HepG2 (cell line): ENCODE data around the gene G0S2. TPM values are rescaled to one million over a fixed set of nuclear protein-coding genes. Genes with fewer than 3 reads are reported as not detected.

Experiments
- ATAC-seq: fragments of 200-7000 bp; cut with Tn5 transposase; 3 replicates; pipeline ENCODE4 v1.9.1; 2020; ENCODE audit warnings: mild to moderate bottlenecking, moderate library complexity
- BruUV-seq: library from RNA; stranded (reverse); fragments of 400-500 nt; replicated peaks from 2 replicates; lab custom pipeline; 2021; lab: Mats Ljungman, UMichigan
- CTCF ChIA-PET: fragments of 300-600 bp; formaldehyde crosslinking; extraction: SDS; loops from one replicate; lab custom pipeline; 2021; ENCODE audit warnings: low total read pairs, inconsistent platforms, low intra/inter-chr PET ratio; lab: Yijun Ruan, JAX
- POLR2A ChIA-PET: fragments of 350-600 bp; sonication (Branson Sonifier 250); formaldehyde crosslinking; loops from one replicate; lab custom pipeline; 2020; ENCODE audit warnings: antibody characterized with exemption, inconsistent platforms; lab: Yijun Ruan, JAX
- DNase-seq: peaks from one replicate; pipeline ENCODE4 v3.0.0-alpha.2; 2015; ENCODE audit warnings: low spot score
- FAIRE-seq: peaks from 3 replicates; lab custom pipeline; 2011; peaks lifted over from hg19 to GRCh38; lab: Jason Lieb, UNC
- H2AFZ ChIP-seq: one replicate; pipeline ENCODE4 v1.6.1; 2011; ENCODE audit warnings: low read length, inconsistent platforms
- H3K27ac ChIP-seq: fragments of 300-600 bp; 3 replicates; pipeline ENCODE4 v1.8.0; 2011; ENCODE audit warnings: mixed run types, mild to moderate bottlenecking, mixed read lengths, low read length, inconsistent platforms; ENCODE audit not compliant: insufficient read depth; ENCODE audit errors: extremely low read length
- H3K27me3 ChIP-seq, 2 experiments: fragments of 200-600 bp in 1 of 2; 2 replicates in 1 of 2; 3 replicates in 1 of 2; pipeline versions ENCODE4 v1.6.0 to v1.8.0; 2011; ENCODE audit warnings: low read length in 2 of 2, mild to moderate bottlenecking in 2 of 2, moderate library complexity in 2 of 2, inconsistent platforms in 1 of 2; ENCODE audit not compliant: insufficient read depth in 2 of 2, control insufficient read depth in 1 of 2
- H3K36me3 ChIP-seq, 2 experiments: fragments of 200-600 bp in 1 of 2; replicated peaks in 1 of 2; 2 replicates in 1 of 2; 3 replicates in 1 of 2; pipeline versions ENCODE4 v1.5.1 to v1.8.0; 2011; ENCODE audit warnings: low read length in 2 of 2, inconsistent platforms in 1 of 2; ENCODE audit not compliant: insufficient read depth in 2 of 2, control insufficient read depth in 1 of 2
- H3K4me1 ChIP-seq: 2 replicates; pipeline ENCODE4 v1.5.1; 2012; ENCODE audit warnings: low read length, inconsistent platforms; ENCODE audit not compliant: insufficient read depth
- H3K4me2 ChIP-seq: 2 replicates; pipeline ENCODE4 v1.6.0; 2011; ENCODE audit warnings: low read depth, low read length, inconsistent platforms
- H3K4me3 ChIP-seq, 3 experiments: fragments of 200-600 bp in 1 of 3; sonication (generic), shearing (Covaris generic) in 1 of 3; replicated peaks in 1 of 3; 2 replicates each; pipeline ENCODE4 v1.5.1; 2011 to 2016; ENCODE audit warnings: low read length in 3 of 3, inconsistent platforms in 2 of 3, low read depth in 2 of 3, mild to moderate bottlenecking in 2 of 3, control low read depth in 1 of 3, mixed read lengths in 1 of 3; ENCODE audit not compliant: insufficient read depth in 1 of 3
- H3K79me2 ChIP-seq: one replicate; pipeline ENCODE4 v1.6.1; 2011; ENCODE audit warnings: low read length, inconsistent platforms; ENCODE audit not compliant: insufficient read depth
- H3K9ac ChIP-seq: 2 replicates; pipeline ENCODE4 v1.6.0; 2011; ENCODE audit warnings: mild to moderate bottlenecking, low read depth, low read length, inconsistent platforms; ENCODE audit not compliant: insufficient read depth
- H3K9me3 ChIP-seq: 2 replicates; pipeline ENCODE4 v1.5.1; 2012; ENCODE audit warnings: mild to moderate bottlenecking, low read length
- H4K20me1 ChIP-seq: 2 replicates; pipeline ENCODE4 v1.6.0; 2011; ENCODE audit warnings: inconsistent platforms, mild to moderate bottlenecking, low read length, moderate library complexity; ENCODE audit not compliant: insufficient read depth
- HIC2 ChIP-seq: sonication (generic); formaldehyde crosslinking; IDR thresholded peaks from 2 replicates; pipeline ENCODE4 v1.9.0; 2022; ENCODE audit warnings: low read depth, missing genetic modification reagents
- HIVEP1 ChIP-seq: sonication (generic); formaldehyde crosslinking; IDR thresholded peaks from 2 replicates; pipeline ENCODE4 v1.4.0; 2020; ENCODE audit warnings: mild to moderate bottlenecking, missing genetic modification reagents
- MNT ChIP-seq: fragments of 450-650 bp; IDR thresholded peaks from 2 replicates; pipeline ENCODE4 v1.6.1; 2016
- USF2 ChIP-seq, 2 experiments: sonication (generic) in 1 of 2; formaldehyde crosslinking in 1 of 2; IDR thresholded peaks; 2 replicates each; pipeline versions ENCODE4 v1.5.1 to v1.6.1; 2011 to 2020; ENCODE audit warnings: borderline replicate concordance in 1 of 2, low read depth in 1 of 2, low read length in 1 of 2, mild to moderate bottlenecking in 1 of 2, missing genetic modification reagents in 1 of 2, moderate library complexity in 1 of 2
- WGBS: methylation state at CpG from one replicate; pipeline ENCODE4 v1.1.6; 2017; ENCODE audit warnings: low lambda C conversion rate; 5-methylcytosine and 5-hydroxymethylcytosine counted together
- in situ Hi-C: cut with HindIII; loops from 2 replicates; pipeline ENCODE4 v1.10.0; 2017; ENCODE audit warnings: low pct_unique_long_range_greater_than_20kb; ENCODE audit not compliant: extremely low pct_ligation_motif_present
- intact Hi-C: fragments of 100-400 bp; cut with micrococcal nuclease; formaldehyde crosslinking; loops from one replicate; pipeline ENCODE4 v1.10.0; 2022; ENCODE audit not compliant: unreplicated experiment
- polyA plus RNA-seq, 8 experiments: library from polyadenylated mRNA; depleted of rRNA in 3 of 8; stranded (reverse) in 7 of 8; unstranded in 1 of 8; fragments of >200 nt; fragmentation: Illumina TruSeq in 4 of 8; extraction: Trizol in 4 of 8; gene quantifications; 2 replicates each; pipeline versions ENCODE4 v1.2.1 to v1.2.3, GENCODE V29; 2011 to 2016; ENCODE audit warnings: low read depth in 4 of 8, missing spikeins in 1 of 8, mixed read lengths in 1 of 8; ENCODE audit not compliant: insufficient read depth in 1 of 8
- total RNA-seq, 5 experiments: library from RNA; depleted of rRNA; stranded (reverse); fragments of >200 nt; fragmentation: Illumina TruSeq; extraction: Trizol; gene quantifications; 2 replicates each; pipeline ENCODE4 v1.2.3, GENCODE V29; 2016; ENCODE audit warnings: low read depth in 1 of 5

The G0S2 gene
- total and polyA plus RNA-seq, 2 of the 13 experiments (the other 11 are each of a cell fraction or from before 2014, with no cell fraction given) = not detected

DNA sequence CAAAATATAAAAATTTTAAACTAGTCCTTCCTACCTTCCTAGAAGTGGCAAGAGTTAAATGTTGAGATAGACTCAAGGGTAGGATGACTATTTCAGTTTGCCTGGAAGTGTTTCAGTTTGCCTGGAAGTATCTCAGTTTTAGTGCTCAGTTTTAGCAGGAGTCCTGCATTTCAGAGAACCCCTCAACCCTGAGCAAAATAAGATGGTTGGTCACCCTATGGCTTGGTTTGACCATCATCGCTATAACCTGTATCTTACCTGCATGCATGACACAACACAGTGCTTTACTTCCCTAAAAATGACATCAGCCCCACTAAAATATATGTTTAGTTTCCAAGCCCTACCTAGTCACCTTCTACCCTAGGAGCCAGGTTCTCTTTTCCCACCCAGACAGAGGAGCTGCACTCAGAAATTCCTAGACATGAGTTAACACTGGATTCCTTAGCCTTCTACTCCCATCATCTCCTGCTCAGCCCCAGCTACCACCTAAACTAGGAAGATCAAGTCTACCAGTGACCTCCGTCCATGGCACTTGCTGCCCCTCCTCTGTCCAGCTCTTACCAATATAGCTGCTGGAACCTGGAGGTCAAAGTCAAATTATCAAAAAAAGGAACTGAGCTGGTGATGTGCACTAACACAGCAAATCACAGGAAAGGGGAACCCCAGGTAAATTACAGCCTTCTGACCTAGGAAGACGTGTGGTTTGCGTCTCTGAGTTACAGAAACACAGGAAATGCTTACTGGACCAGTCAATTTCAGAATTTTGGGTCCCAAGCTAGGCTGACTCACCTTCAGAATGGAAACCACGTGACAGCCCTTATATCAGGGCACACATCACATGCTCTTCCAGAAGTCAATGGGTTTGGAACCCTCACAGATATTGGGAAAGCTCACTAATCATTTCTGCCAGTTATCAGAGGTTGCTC is 2.2 kb upstream of the G0S2 start:
- TF ChIP-seq USF2 (IDR thresholded peaks at IDR 0.05; ENCODE audit: low read depth, low read length) (0 out of 2 replicates have a peak, but pooled peaks have one; percentile 32), USF2 (CRISPR knock-in tag; IDR thresholded peaks at IDR 0.05; ENCODE audit: borderline replicate concordance) (no peak), HIVEP1 (no peak), HIC2 (no peak), MNT (peak; percentile 62)
- no peak for DNase-seq
- no TSS peak for BruUV-seq
- Histone ChIP-seq H3K9me3 (no peaks in the 10 kb centered on the region), H3K27ac (no peak overlapping the region), H3K9ac (no peak overlapping the region), H3K4me1 (peaks cover 31% of the 10 kb centered on the region), H3K4me3 (no peak overlapping the region), H3K27me3 (peaks cover 9 to 41% of the 10 kb centered on the region in 2 experiments; a peak in 3 of 5 replicates), H2AFZ (no peak overlapping the region), H4K20me1 (no peaks in the 10 kb centered on the region), H3K4me2 (no peak overlapping the region), H3K36me3 (no peaks in the 10 kb centered on the region), H3K79me2 (no peaks in the 10 kb centered on the region)
- ChIA-PET CTCF (no interaction called here), POLR2A (no interaction called here)
- intact Hi-C loops = no loop called here
- in situ Hi-C loops = no loop called here
- FAIRE-seq = no peak
- ATAC-seq = no peak
- WGBS = 46% methylated on average over 5 of the region's 5 CpGs
